Neural progenitor cell (in vitro differentiated cells): Measurements from ENCODE around the gene INTS15.

ENCODE experiments used
- CTCF ChIP-seq: fragments of 200-600 bp; sonication (generic); IDR thresholded peaks from 2 replicates; pipeline ENCODE4 v1.5.1; 2017; ENCODE audit warnings: antibody characterized with exemption, mild to moderate bottlenecking
- EZH2 ChIP-seq: fragments of 200-600 bp; sonication (generic); IDR thresholded peaks from 2 replicates; pipeline ENCODE4 v1.6.1; 2017; ENCODE audit warnings: antibody characterized with exemption, mild to moderate bottlenecking, moderate library complexity

- no peak for TF ChIP-seq CTCF
- no peak for TF ChIP-seq EZH2
Observed at GRCh38 chr7:6621195-6622133, 31.6 kb downstream of the INTS15 start.
